Thyroid gland (tissue), 4 donors: ENCODE data around the gene EEF1A2. TPM values are rescaled to one million over a fixed set of nuclear protein-coding genes. Genes with fewer than 3 reads are reported as not detected.

Experiments used
- DNase-seq, 2 donors: peaks; one replicate each; pipeline ENCODE4 v3.0.0-alpha.2; 2019
- H3K27ac ChIP-seq, 3 donors: fragments of 200-600 bp; sonication (generic); 1 replicate in 2 of 3; 2 replicates in 1 of 3; pipeline ENCODE4 v1.5.1; 2016 to 2019; ENCODE audit warnings: mild to moderate bottlenecking in 1 of 3, moderate library complexity in 1 of 3
- H3K27me3 ChIP-seq: fragments of 200-600 bp; sonication (generic); one replicate; pipeline ENCODE4 v1.5.1; 2019
- H3K36me3 ChIP-seq, 2 donors: fragments of 200-600 bp; sonication (generic); one replicate each; pipeline ENCODE4 v1.5.1; 2016 to 2019
- H3K4me1 ChIP-seq, 2 donors: fragments of 200-600 bp; sonication (generic); one replicate each; pipeline ENCODE4 v1.5.1; 2017 to 2019
- H3K4me3 ChIP-seq, 3 donors: fragments of 200-600 bp; sonication (generic); replicated peaks in 1 of 3; 1 replicate in 2 of 3; 2 replicates in 1 of 3; pipeline ENCODE4 v1.5.1; 2016; ENCODE audit warnings: mild to moderate bottlenecking in 1 of 3
- H3K9me3 ChIP-seq: fragments of 200-600 bp; sonication (generic); one replicate; pipeline ENCODE4 v1.5.1; 2017
- CTCF ChIP-seq, 6 experiments: fragments of 200-600 bp in 3 of 6; fragments of 450-650 bp in 3 of 6; sonication (generic) in 3 of 6; IDR thresholded peaks; one replicate each; pipeline ENCODE4 v1.5.1; 2016 to 2019; ENCODE audit warnings: antibody characterized with exemption in 6 of 6, mild to moderate bottlenecking in 2 of 6, inconsistent platforms in 1 of 6, moderate library complexity in 1 of 6
- POLR2A ChIP-seq, 2 donors: fragments of 450-650 bp; IDR thresholded peaks; one replicate each; pipeline ENCODE4 v1.6.1; 2017; ENCODE audit warnings: antibody characterized with exemption in 2 of 2, mild to moderate bottlenecking in 2 of 2, moderate library complexity in 1 of 2
- WGBS, 2 donors: methylation state at CpG; one replicate each; pipeline ENCODE4 v1.1.5; 2017; 5-methylcytosine and 5-hydroxymethylcytosine counted together
- intact Hi-C: fragments of 100-400 bp; cut with DNase I; formaldehyde crosslinking; loops from one replicate; pipeline ENCODE4 v1.15.1; 2023
- total RNA-seq, 4 donors: library from RNA; depleted of rRNA; stranded (reverse); fragments of >200 nt; gene quantifications; one replicate each; pipeline ENCODE4 v1.2.3, GENCODE V29; 2016

EEF1A2 gene
- total RNA-seq, 4 donors from 2014 or later: 0.22 to 2.0 (median 1.3) TPM

- WGBS, 2 donors: 59 to 86% methylated on average over 4 to 5 of the region's 15 CpGs
- no peak overlapping the region for H3K27ac ChIP-seq
- no peak overlapping the region for H3K4me3 ChIP-seq
- H3K27me3 ChIP-seq: peaks cover 12% of the 10 kb centered on the region
- intact Hi-C loops: no loop called here
- peaks cover 0 to 16% of the 10 kb centered on the region in 2 donors for H3K4me1 ChIP-seq
- DNase-seq: no peak
- H3K9me3 ChIP-seq: no peaks in the 10 kb centered on the region
- TF ChIP-seq CTCF (IDR thresholded peaks at IDR 0.05): no peak
- no peak for TF ChIP-seq POLR2A (IDR thresholded peaks at IDR 0.05)
- H3K36me3 ChIP-seq: no peaks in the 10 kb centered on the region
Observed at GRCh38 chr20:63502671-63503172, 3.8 kb upstream of the EEF1A2 start.

- H3K36me3 ChIP-seq: no peaks in the 10 kb centered on the region
- intact Hi-C loops: no loop called here
- WGBS, 2 donors: 18 to 33% methylated on average over 9 to 14 of the region's 26 CpGs
- TF ChIP-seq POLR2A (IDR thresholded peaks at IDR 0.05) (no peak), CTCF (IDR thresholded peaks at IDR 0.05) (no peak)
- DNase-seq: no peak
- H3K27me3 ChIP-seq: peaks cover 12% of the 10 kb centered on the region
- H3K4me1 ChIP-seq: peaks cover 0 to 16% of the 10 kb centered on the region in 2 donors
- H3K27ac ChIP-seq: no peak overlapping the region
- no peak overlapping the region for H3K4me3 ChIP-seq
- H3K9me3 ChIP-seq: no peaks in the 10 kb centered on the region
Observed at GRCh38 chr20:63501818-63502670, 3.2 kb upstream of the EEF1A2 start.

- TF ChIP-seq CTCF (IDR thresholded peaks at IDR 0.05) (no peak), POLR2A (IDR thresholded peaks at IDR 0.05) (no peak)
- 79 to 81% methylated on average over 17 to 25 of the region's 27 CpGs for WGBS, 2 donors
Observed at GRCh38 chr20:63500902-63501817, 2.3 kb upstream of the EEF1A2 start.

GRCh38 chr20:63500151-63500901 lies 1.4 kb upstream of the EEF1A2 start:
- peaks cover 12% of the 10 kb centered on the region for H3K27me3 ChIP-seq
- DNase-seq: no peak
- WGBS, 2 donors: 65 to 78% methylated on average over 4 to 20 of the region's 24 CpGs

More at GRCh38 chr20:63500902-63501817, 2.3 kb upstream of the EEF1A2 start:
- Histone ChIP-seq H3K27me3 (peaks cover 12% of the 10 kb centered on the region), H3K9me3 (no peaks in the 10 kb centered on the region), H3K4me1 (peaks cover 0 to 16% of the 10 kb centered on the region in 2 donors), H3K27ac (no peak overlapping the region), H3K4me3 (no peak overlapping the region), H3K36me3 (no peaks in the 10 kb centered on the region)
- no peak for DNase-seq
- intact Hi-C loops: no loop called here

More at GRCh38 chr20:63500151-63500901, 1.4 kb upstream of the EEF1A2 start:
- intact Hi-C loops: no loop called here
- H3K36me3 ChIP-seq: no peaks in the 10 kb centered on the region
- peaks cover 0 to 16% of the 10 kb centered on the region in 2 donors for H3K4me1 ChIP-seq
- H3K9me3 ChIP-seq: no peaks in the 10 kb centered on the region
- no peak for TF ChIP-seq POLR2A (IDR thresholded peaks at IDR 0.05)
- TF ChIP-seq CTCF (IDR thresholded peaks at IDR 0.05): no peak
- H3K4me3 ChIP-seq: no peak overlapping the region
- no peak overlapping the region for H3K27ac ChIP-seq
